ENCODE results near the gene SCFD2. TPM values are rescaled to one million over a fixed set of nuclear protein-coding genes. Genes with fewer than 3 reads are reported as not detected.
"Not testable (repeated sequence)": the region's sequence is repeated elsewhere in the genome, so short reads cannot be mapped to it uniquely, and the experiment has no call there.

The SCFD2 gene
- polyA plus RNA-seq, 1 donor = 13.9 TPM

GRCh38 chr4:53346920-53347852, 18.7 kb downstream of the SCFD2 start:
- no peak for DNase-seq

- DNase-seq = not testable (repeated sequence)
Observed at GRCh38 chr4:53346392-53346791, 19.5 kb downstream of the SCFD2 start.

- not testable (repeated sequence) for DNase-seq
Observed at GRCh38 chr4:53340145-53340544, 25.7 kb downstream of the SCFD2 start.

- DNase-seq = not testable (repeated sequence)
Observed at GRCh38 chr4:53334916-53335315, 30.9 kb downstream of the SCFD2 start.

- no peak for DNase-seq
Observed at GRCh38 chr4:53326535-53326934, 39.3 kb downstream of the SCFD2 start.

- no peak for DNase-seq
Observed at GRCh38 chr4:53322696-53323095, 43.2 kb downstream of the SCFD2 start.

- DNase-seq = no peak
Observed at GRCh38 chr4:53321984-53322289, 43.9 kb downstream of the SCFD2 start.

GRCh38 chr4:53321151-53321983, 44.5 kb downstream of the SCFD2 start:
- DNase-seq = no peak

- DNase-seq = no peak
Observed at GRCh38 chr4:53315300-53315699, 50.6 kb downstream of the SCFD2 start.

- DNase-seq = no peak
Observed at GRCh38 chr4:53314252-53314651, 51.6 kb downstream of the SCFD2 start.

GRCh38 chr4:53313510-53313909, 52.4 kb downstream of the SCFD2 start:
- DNase-seq = no peak

- no peak for DNase-seq
Observed at GRCh38 chr4:53309321-53310040, 56.4 kb downstream of the SCFD2 start.

- DNase-seq = no peak
Observed at GRCh38 chr4:53307819-53308780, 57.8 kb downstream of the SCFD2 start.

GRCh38 chr4:53307210-53307609, 58.7 kb downstream of the SCFD2 start:
- no peak for DNase-seq

GRCh38 chr4:53306729-53307128, 59.1 kb downstream of the SCFD2 start:
- DNase-seq = no peak

GRCh38 chr4:53292209-53292608, 73.7 kb downstream of the SCFD2 start:
- DNase-seq = not testable (repeated sequence)

GRCh38 chr4:53281438-53281837, 84.4 kb downstream of the SCFD2 start:
- no peak for DNase-seq

GRCh38 chr4:53280846-53281245, 85.0 kb downstream of the SCFD2 start:
- DNase-seq = no peak

- DNase-seq = no peak
Observed at GRCh38 chr4:53274609-53275268, 91.1 kb downstream of the SCFD2 start.

GRCh38 chr4:53273726-53274125, 92.1 kb downstream of the SCFD2 start:
- no peak for DNase-seq

GRCh38 chr4:53267026-53267425, 98.8 kb downstream of the SCFD2 start:
- no peak for DNase-seq
